Ishikawa (cell line): ENCODE data around the gene ATP4B.

Experiments used
- CEBPB ChIP-seq: IDR thresholded peaks from 2 replicates; pipeline ENCODE4 v1.6.1; 2012
- CREB1 ChIP-seq: IDR thresholded peaks from 2 replicates; pipeline ENCODE4 v1.6.1; 2012; ENCODE audit warnings: low read depth
- EGR1 ChIP-seq: IDR thresholded peaks from 2 replicates; pipeline ENCODE4 v1.6.1; 2012
- EP300 ChIP-seq: IDR thresholded peaks from 2 replicates; pipeline ENCODE4 v1.6.1; 2012; ENCODE audit warnings: borderline replicate concordance
- FOXM1 ChIP-seq: IDR thresholded peaks from 2 replicates; pipeline ENCODE4 v1.6.1; 2012; ENCODE audit warnings: low read depth, borderline replicate concordance
- NFIC ChIP-seq: IDR thresholded peaks from 2 replicates; pipeline ENCODE4 v1.6.1; 2012
- RAD21 ChIP-seq: IDR thresholded peaks from 2 replicates; pipeline ENCODE4 v1.6.1; 2012; ENCODE audit warnings: low read depth
- REST ChIP-seq: IDR thresholded peaks from 2 replicates; pipeline ENCODE4 v1.6.1; 2012; ENCODE audit warnings: low read depth, mild to moderate bottlenecking
- TAF1 ChIP-seq: IDR thresholded peaks from 2 replicates; pipeline ENCODE4 v1.6.1; 2012; ENCODE audit warnings: low read depth, mild to moderate bottlenecking
- TCF12 ChIP-seq: IDR thresholded peaks from 2 replicates; pipeline ENCODE4 v1.6.1; 2012; ENCODE audit warnings: low read depth
- TEAD4 ChIP-seq: IDR thresholded peaks from 2 replicates; pipeline ENCODE4 v1.6.1; 2012
- USF1 ChIP-seq: IDR thresholded peaks from 2 replicates; pipeline ENCODE4 v1.6.1; 2012
- YY1 ChIP-seq: IDR thresholded peaks from 2 replicates; pipeline ENCODE4 v1.6.1; 2012; ENCODE audit warnings: low read depth
- ZBTB7A ChIP-seq: IDR thresholded peaks from 2 replicates; pipeline ENCODE4 v1.6.1; 2012; ENCODE audit warnings: low read depth
- TF ChIP-seq, protein P1 (sequence below): IDR thresholded peaks from 2 replicates; pipeline ENCODE4 v1.6.1; 2012

The ATP4B gene

DNA sequence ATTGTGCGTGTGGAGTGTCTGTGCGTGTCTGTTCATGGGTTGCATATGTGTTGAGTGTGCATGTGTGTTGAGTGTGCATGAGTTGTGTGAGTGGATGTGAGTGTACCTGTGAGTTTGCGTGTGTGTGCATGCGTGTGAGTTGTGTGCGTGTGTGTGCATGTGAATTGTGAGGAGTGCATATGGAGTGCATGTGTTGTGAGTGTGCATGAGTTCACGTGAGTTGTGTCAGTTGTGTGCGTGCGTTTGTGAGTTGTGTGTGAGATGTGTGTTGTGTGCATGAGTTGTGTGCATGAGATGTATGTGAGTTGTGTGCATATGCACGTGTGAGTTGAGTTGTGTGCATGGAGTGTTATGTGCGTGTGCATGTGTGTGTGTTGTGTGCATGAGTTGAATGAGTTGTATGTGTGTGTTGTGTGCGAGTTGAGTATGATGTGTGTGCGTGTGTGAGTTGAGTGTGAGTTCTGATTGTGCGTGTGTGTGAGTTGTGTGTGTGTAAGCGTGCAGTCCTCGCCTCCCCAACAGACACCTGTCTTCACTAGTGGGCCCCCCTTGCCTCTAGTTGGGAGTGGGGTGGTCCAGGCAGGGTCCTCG is 44.1 kb downstream of the ATP4B start:
- TF ChIP-seq EGR1 (no peak), NFIC (no peak), TEAD4 (no peak), FOXM1 (no peak), CEBPB (no peak), YY1 (no peak), RAD21 (no peak), USF1 (no peak), TAF1 (no peak), EP300 (no peak), REST (no peak), TCF12 (no peak), CREB1 (no peak)
- TF ChIP-seq, protein P1, sequence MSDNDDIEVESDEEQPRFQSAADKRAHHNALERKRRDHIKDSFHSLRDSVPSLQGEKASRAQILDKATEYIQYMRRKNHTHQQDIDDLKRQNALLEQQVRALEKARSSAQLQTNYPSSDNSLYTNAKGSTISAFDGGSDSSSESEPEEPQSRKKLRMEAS: no peak

DNA sequence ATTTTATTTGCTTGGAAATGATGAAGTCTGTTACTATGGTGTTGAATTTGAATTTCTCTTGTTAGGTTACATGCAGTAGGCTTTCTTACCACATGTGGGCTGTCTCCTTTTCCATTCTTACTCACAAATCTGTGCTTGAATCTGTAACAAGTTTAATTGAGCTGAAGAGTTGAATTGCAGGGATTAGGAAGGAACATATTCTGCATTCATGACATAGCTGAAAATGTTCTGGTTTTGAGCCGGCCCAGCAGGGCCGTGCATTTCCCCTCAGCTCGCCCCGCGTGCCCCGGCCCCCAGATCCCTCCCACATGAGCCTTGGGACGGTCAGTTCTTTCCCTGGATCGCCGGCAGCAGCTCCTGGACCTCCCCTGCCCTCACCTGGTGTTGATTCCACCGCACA is 45.4 kb downstream of the ATP4B start:
- TF ChIP-seq EGR1 (no peak), YY1 (no peak), TAF1 (no peak), TEAD4 (no peak), NFIC (no peak), ZBTB7A (no peak), REST (no peak), CEBPB (no peak), EP300 (no peak), CREB1 (no peak), TCF12 (no peak), FOXM1 (no peak), USF1 (no peak)
- TF ChIP-seq, protein P1: no peak

GRCh38 chr13:113611996-113612395 is 46.0 kb downstream of the ATP4B start:
- TF ChIP-seq REST (no peak), USF1 (no peak), CREB1 (no peak), TCF12 (no peak), CEBPB (no peak), TAF1 (no peak), FOXM1 (no peak), ZBTB7A (no peak), EP300 (no peak), RAD21 (no peak), NFIC (no peak), TEAD4 (no peak), EGR1 (no peak), YY1 (no peak)
- TF ChIP-seq, protein P1: no peak

GRCh38 chr13:113610266-113610665 is 47.7 kb downstream of the ATP4B start:
- TF ChIP-seq CEBPB (no peak), EGR1 (no peak), TAF1 (no peak)
